Activated CD8-positive, alpha-beta memory T cell treated with anti-CD3 and anti-CD28 coated beads, Interleukin-2, amount 50 U/mL, for 1 hour (primary cell): ENCODE measurements around the gene ABHD12.
"Not testable (repeated sequence)": the region's sequence is repeated elsewhere in the genome, so short reads cannot be mapped to it uniquely, and the experiment has no call there.

Experiments used
- DNase-seq: peaks from one replicate; pipeline ENCODE4 v3.0.0-alpha.2; 2020; ENCODE audit errors: extremely low read depth

The ABHD12 gene

GRCh38 chr20:25321991-25322390 lies 68.6 kb downstream of the ABHD12 start:
- DNase-seq, result no peak

GRCh38 chr20:25321262-25321831 lies 69.3 kb downstream of the ABHD12 start:
- no peak for DNase-seq

GRCh38 chr20:25320035-25320800 lies 70.4 kb downstream of the ABHD12 start:
- DNase-seq, result no peak

- no peak for DNase-seq
These were observed 71.2 kb downstream of the ABHD12 start for GRCh38 chr20:25319241-25320034.

- DNase-seq, result no peak
These were observed 72.0 kb downstream of the ABHD12 start for GRCh38 chr20:25318471-25319240.

- no peak for DNase-seq
These were observed 73.1 kb downstream of the ABHD12 start for GRCh38 chr20:25317351-25318075.

GRCh38 chr20:25316506-25317190 lies 74.0 kb downstream of the ABHD12 start:
- DNase-seq, result no peak

- DNase-seq, result no peak
These were observed 75.0 kb downstream of the ABHD12 start for GRCh38 chr20:25315418-25316210.

GRCh38 chr20:25314497-25315417 lies 75.9 kb downstream of the ABHD12 start:
- no peak for DNase-seq

GRCh38 chr20:25313593-25313992 lies 77.0 kb downstream of the ABHD12 start:
- no peak for DNase-seq

- DNase-seq, result not testable (repeated sequence)
These were observed 77.9 kb downstream of the ABHD12 start for GRCh38 chr20:25312716-25313115.

GRCh38 chr20:25310921-25311728 lies 79.5 kb downstream of the ABHD12 start:
- DNase-seq, result no peak

- no peak for DNase-seq
These were observed 80.2 kb downstream of the ABHD12 start for GRCh38 chr20:25310268-25310920.

GRCh38 chr20:25309395-25310267 lies 81.0 kb downstream of the ABHD12 start:
- no peak for DNase-seq

GRCh38 chr20:25308671-25309394 lies 81.8 kb downstream of the ABHD12 start:
- no peak for DNase-seq

- no peak for DNase-seq
These were observed 82.5 kb downstream of the ABHD12 start for GRCh38 chr20:25308083-25308491.
